SK-N-SH treated with all-trans-retinoic acid at 6 μM for 48 hours (cell line): Measurements from ENCODE around the gene MINDY4B.

Experiments
- ATAC-seq: fragments of 200-7000 bp; cut with Tn5 transposase; 3 replicates; pipeline ENCODE4 v1.9.1; 2020; ENCODE audit warnings: mild to moderate bottlenecking, moderate library complexity
- BACH2 ChIP-seq: fragments of 250-450 bp; sonication (Bioruptor Pico); IDR thresholded peaks from 2 replicates; pipeline ENCODE4 v1.9.0; 2021; ENCODE audit warnings: mild to moderate bottlenecking, borderline replicate concordance
- CREB5 ChIP-seq: fragments of 250-450 bp; sonication (Bioruptor Pico); IDR thresholded peaks from 2 replicates; pipeline ENCODE4 v1.5.1; 2020; ENCODE audit warnings: low read depth, mild to moderate bottlenecking, moderate library complexity
- CSDC2 ChIP-seq: fragments of 250-450 bp; sonication (Bioruptor Pico); IDR thresholded peaks from 2 replicates; pipeline ENCODE4 v1.5.0; 2020; ENCODE audit warnings: mild to moderate bottlenecking, moderate library complexity
- CSRNP3 ChIP-seq: fragments of 250-450 bp; sonication (Bioruptor Pico); IDR thresholded peaks from 2 replicates; pipeline ENCODE4 v1.5.1; 2021; ENCODE audit warnings: mild to moderate bottlenecking, moderate library complexity
- ESRRG ChIP-seq: fragments of 250-450 bp; sonication (Bioruptor Pico); IDR thresholded peaks from 2 replicates; pipeline ENCODE4 v1.6.1; 2021; ENCODE audit warnings: mild to moderate bottlenecking
- GLIS3 ChIP-seq: fragments of 250-450 bp; sonication (Bioruptor Pico); IDR thresholded peaks from 2 replicates; pipeline ENCODE4 v1.5.0; 2020; ENCODE audit warnings: mild to moderate bottlenecking, moderate library complexity
- ISL1 ChIP-seq: fragments of 250-450 bp; sonication (Bioruptor Pico); IDR thresholded peaks from 2 replicates; pipeline ENCODE4 v2.1.2; 2022; ENCODE audit warnings: mild to moderate bottlenecking, moderate library complexity
- PPARA ChIP-seq: fragments of 250-450 bp; sonication (Bioruptor Pico); IDR thresholded peaks from 2 replicates; pipeline ENCODE4 v1.5.0; 2020; ENCODE audit warnings: mild to moderate bottlenecking, borderline replicate concordance
- TCF4 ChIP-seq: fragments of 250-450 bp; sonication (Bioruptor Pico); IDR thresholded peaks from 2 replicates; pipeline ENCODE4 v1.8.0; 2021; ENCODE audit warnings: mild to moderate bottlenecking, moderate library complexity, borderline replicate concordance
- TOX ChIP-seq: fragments of 250-450 bp; sonication (Bioruptor Pico); IDR thresholded peaks from 2 replicates; pipeline ENCODE4 v1.8.0; 2021; ENCODE audit warnings: mild to moderate bottlenecking, moderate library complexity, borderline replicate concordance
- ZC3H10 ChIP-seq: fragments of 250-450 bp; sonication (Bioruptor Pico); IDR thresholded peaks from 2 replicates; pipeline ENCODE4 v1.5.1; 2021; ENCODE audit warnings: mild to moderate bottlenecking, moderate library complexity
- ZFP3 ChIP-seq: fragments of 250-450 bp; sonication (Bioruptor Pico); IDR thresholded peaks from 2 replicates; pipeline ENCODE4 v1.5.0; 2020; ENCODE audit warnings: mild to moderate bottlenecking, moderate library complexity
- ZFP30 ChIP-seq: fragments of 450-650 bp; formaldehyde crosslinking; IDR thresholded peaks from 2 replicates; pipeline ENCODE4 v1.5.0; 2022; ENCODE audit warnings: mild to moderate bottlenecking, moderate library complexity
- ZNF565 ChIP-seq: fragments of 450-650 bp; formaldehyde crosslinking; conservative IDR thresholded peaks from 2 replicates; pipeline ENCODE4 v1.5.0; 2020; ENCODE audit warnings: low read depth, mild to moderate bottlenecking, moderate library complexity
- ZNF8 ChIP-seq: fragments of 450-650 bp; formaldehyde crosslinking; IDR thresholded peaks from 2 replicates; pipeline ENCODE4 v1.5.0; 2020; ENCODE audit warnings: mild to moderate bottlenecking, moderate library complexity
- TF ChIP-seq, protein P1 (sequence below): fragments of 250-450 bp; sonication (Bioruptor Pico); IDR thresholded peaks from 2 replicates; pipeline ENCODE4 v1.5.0; 2020; ENCODE audit warnings: mild to moderate bottlenecking, moderate library complexity
- TF ChIP-seq, protein P2 (sequence below): fragments of 250-450 bp; sonication (Bioruptor Pico); IDR thresholded peaks from 2 replicates; pipeline ENCODE4 v1.8.0; 2021; ENCODE audit warnings: low read depth, mild to moderate bottlenecking, moderate library complexity, borderline replicate concordance

MINDY4B gene

DNA sequence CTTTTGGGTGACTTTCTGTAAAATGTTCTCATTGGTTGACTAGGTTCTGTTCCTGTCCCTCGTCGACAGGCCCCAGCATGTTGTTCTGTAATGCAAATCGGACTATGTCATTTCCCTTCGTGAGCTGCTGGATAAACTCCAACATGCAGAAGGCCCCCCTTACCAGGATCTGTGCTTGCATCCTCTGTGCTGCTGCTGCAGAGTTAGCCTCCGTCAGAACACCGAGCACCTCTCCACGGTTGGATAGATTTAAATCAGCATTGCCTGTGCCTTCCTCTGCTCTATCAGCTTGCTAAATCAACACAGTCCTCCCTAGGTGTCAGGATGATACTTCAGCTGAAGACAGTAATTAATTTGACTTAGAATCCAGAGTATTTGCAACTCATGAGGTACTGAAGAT lies 12.7 kb upstream of the MINDY4B start (continued):
- TF ChIP-seq, protein P1, sequence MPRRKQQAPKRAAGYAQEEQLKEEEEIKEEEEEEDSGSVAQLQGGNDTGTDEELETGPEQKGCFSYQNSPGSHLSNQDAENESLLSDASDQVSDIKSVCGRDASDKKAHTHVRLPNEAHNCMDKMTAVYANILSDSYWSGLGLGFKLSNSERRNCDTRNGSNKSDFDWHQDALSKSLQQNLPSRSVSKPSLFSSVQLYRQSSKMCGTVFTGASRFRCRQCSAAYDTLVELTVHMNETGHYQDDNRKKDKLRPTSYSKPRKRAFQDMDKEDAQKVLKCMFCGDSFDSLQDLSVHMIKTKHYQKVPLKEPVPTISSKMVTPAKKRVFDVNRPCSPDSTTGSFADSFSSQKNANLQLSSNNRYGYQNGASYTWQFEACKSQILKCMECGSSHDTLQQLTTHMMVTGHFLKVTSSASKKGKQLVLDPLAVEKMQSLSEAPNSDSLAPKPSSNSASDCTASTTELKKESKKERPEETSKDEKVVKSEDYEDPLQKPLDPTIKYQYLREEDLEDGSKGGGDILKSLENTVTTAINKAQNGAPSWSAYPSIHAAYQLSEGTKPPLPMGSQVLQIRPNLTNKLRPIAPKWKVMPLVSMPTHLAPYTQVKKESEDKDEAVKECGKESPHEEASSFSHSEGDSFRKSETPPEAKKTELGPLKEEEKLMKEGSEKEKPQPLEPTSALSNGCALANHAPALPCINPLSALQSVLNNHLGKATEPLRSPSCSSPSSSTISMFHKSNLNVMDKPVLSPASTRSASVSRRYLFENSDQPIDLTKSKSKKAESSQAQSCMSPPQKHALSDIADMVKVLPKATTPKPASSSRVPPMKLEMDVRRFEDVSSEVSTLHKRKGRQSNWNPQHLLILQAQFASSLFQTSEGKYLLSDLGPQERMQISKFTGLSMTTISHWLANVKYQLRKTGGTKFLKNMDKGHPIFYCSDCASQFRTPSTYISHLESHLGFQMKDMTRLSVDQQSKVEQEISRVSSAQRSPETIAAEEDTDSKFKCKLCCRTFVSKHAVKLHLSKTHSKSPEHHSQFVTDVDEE (CRISPR knock-in tag): no peak
- no peak for TF ChIP-seq ZFP30 (CRISPR knock-in tag)
- TF ChIP-seq TOX (CRISPR knock-in tag): no peak

GRCh38 chr3:150913133-150913922 lies 8.1 kb upstream of the MINDY4B start:
- ATAC-seq: no peak
- TF ChIP-seq PPARA: no peak
- TF ChIP-seq ZNF8 (CRISPR knock-in tag): no peak
- TF ChIP-seq, protein P2, sequence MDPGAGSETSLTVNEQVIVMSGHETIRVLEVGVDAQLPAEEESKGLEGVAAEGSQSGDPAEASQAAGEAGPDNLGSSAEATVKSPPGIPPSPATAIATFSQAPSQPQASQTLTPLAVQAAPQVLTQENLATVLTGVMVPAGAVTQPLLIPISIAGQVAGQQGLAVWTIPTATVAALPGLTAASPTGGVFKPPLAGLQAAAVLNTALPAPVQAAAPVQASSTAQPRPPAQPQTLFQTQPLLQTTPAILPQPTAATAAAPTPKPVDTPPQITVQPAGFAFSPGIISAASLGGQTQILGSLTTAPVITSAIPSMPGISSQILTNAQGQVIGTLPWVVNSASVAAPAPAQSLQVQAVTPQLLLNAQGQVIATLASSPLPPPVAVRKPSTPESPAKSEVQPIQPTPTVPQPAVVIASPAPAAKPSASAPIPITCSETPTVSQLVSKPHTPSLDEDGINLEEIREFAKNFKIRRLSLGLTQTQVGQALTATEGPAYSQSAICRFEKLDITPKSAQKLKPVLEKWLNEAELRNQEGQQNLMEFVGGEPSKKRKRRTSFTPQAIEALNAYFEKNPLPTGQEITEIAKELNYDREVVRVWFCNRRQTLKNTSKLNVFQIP (CRISPR knock-in tag): no peak
- TF ChIP-seq CSRNP3: no peak
- TF ChIP-seq, protein P1 (CRISPR knock-in tag): no peak
- no peak for TF ChIP-seq GLIS3 (CRISPR knock-in tag)
- TF ChIP-seq ESRRG (CRISPR knock-in tag): no peak
- TF ChIP-seq TOX (CRISPR knock-in tag): no peak
- no peak for TF ChIP-seq CSDC2 (CRISPR knock-in tag)
- TF ChIP-seq TCF4 (CRISPR knock-in tag): no peak
- TF ChIP-seq ZFP30 (CRISPR knock-in tag): no peak
- no peak for TF ChIP-seq ISL1 (CRISPR knock-in tag)
- no peak for TF ChIP-seq ZFP3 (CRISPR knock-in tag)

DNA sequence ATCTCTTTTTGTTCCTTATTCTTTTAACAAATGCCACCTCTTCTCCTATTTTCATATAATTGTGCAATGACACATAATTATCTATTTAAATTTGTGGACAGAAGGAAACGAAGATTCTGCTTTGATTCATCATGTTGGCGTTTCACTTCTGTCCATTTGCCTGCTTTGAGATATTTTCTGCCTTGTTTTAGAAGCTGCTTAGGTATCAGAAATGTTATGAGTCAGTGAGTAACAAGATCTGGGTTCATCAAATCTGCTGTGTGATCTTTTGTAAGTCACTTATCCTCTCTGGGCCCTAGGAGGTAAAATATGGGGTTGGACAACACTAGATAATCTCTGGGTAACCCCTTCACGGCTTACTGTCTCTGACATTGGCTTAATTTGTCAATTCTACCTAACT lies 7.3 kb upstream of the MINDY4B start:
- no peak for ATAC-seq
- TF ChIP-seq PPARA (no peak), ZC3H10 (no peak), GLIS3 (CRISPR knock-in tag) (no peak), ESRRG (CRISPR knock-in tag) (no peak), ZNF565 (no peak), TOX (CRISPR knock-in tag) (no peak), ZNF8 (CRISPR knock-in tag) (no peak), CREB5 (no peak), BACH2 (CRISPR knock-in tag) (no peak), CSRNP3 (no peak)
- TF ChIP-seq, protein P1 (CRISPR knock-in tag): no peak
- TF ChIP-seq, protein P2 (CRISPR knock-in tag): no peak
